Measurements from ENCODE around the gene ZFAND6. TPM values are rescaled to one million over a fixed set of nuclear protein-coding genes. Genes with fewer than 3 reads are reported as not detected.
"Not testable (repeated sequence)": the region's sequence is repeated elsewhere in the genome, so short reads cannot be mapped to it uniquely, and the experiment has no call there.

Gene ZFAND6
- total and polyA plus RNA-seq, 2 experiments from 2014 or later = 104 to 187 TPM

- H3K4me3 ChIP-seq = no peak overlapping the region
- no peak overlapping the region for H3K4me2 ChIP-seq
- WGBS (ENCODE audit: low lambda C conversion rate, missing lambda C conversion rate) = 92% methylated on average over 4 of the region's 4 CpGs
- peaks cover 11% of the 10 kb centered on the region for H3K4me1 ChIP-seq (ENCODE audit: insufficient read depth)
- peaks cover 93% of the 10 kb centered on the region for H3K79me2 ChIP-seq
- TF ChIP-seq EZH2 (IDR thresholded peaks at IDR 0.05; ENCODE audit: borderline replicate concordance) (no peak), CTCF (IDR thresholded peaks at IDR 0.05; ENCODE audit: poor library complexity) (no peak), EZH2phosphoT487 (IDR thresholded peaks at IDR 0.05; ENCODE audit: low read depth, severe bottlenecking, unreplicated experiment) (no peak)
- H2AFZ ChIP-seq = no peak overlapping the region
- no peaks in the 10 kb centered on the region for H3K9me2 ChIP-seq (replicated peaks; ENCODE audit: insufficient read depth)
- no peaks in the 10 kb centered on the region for H3K27me3 ChIP-seq
- H3K27ac ChIP-seq = no peak overlapping the region
- no peaks in the 10 kb centered on the region for H3K36me3 ChIP-seq (replicated peaks; ENCODE audit: insufficient read depth, low read depth)
- DNase-seq (ENCODE audit: low spot score) = no peak
- H4K20me1 ChIP-seq (ENCODE audit: insufficient read depth, poor library complexity, severe bottlenecking) = peaks cover 69% of the 10 kb centered on the region
- H3K9me3 ChIP-seq (ENCODE audit: low read depth) = no peaks in the 10 kb centered on the region
These were observed 36.0 kb downstream of the ZFAND6 start for GRCh38 chr15:80095511-80095910.

- Histone ChIP-seq H3K4me1 (ENCODE audit: insufficient read depth) (peaks cover 11% of the 10 kb centered on the region), H3K9me3 (ENCODE audit: low read depth) (no peaks in the 10 kb centered on the region), H3K4me2 (no peak overlapping the region), H3K27ac (no peak overlapping the region), H2AFZ (no peak overlapping the region), H3K4me3 (no peak overlapping the region), H3K79me2 (peaks cover 92% of the 10 kb centered on the region), H3K27me3 (no peaks in the 10 kb centered on the region), H4K20me1 (ENCODE audit: insufficient read depth, poor library complexity, severe bottlenecking) (peaks cover 70% of the 10 kb centered on the region), H3K9me2 (replicated peaks; ENCODE audit: insufficient read depth) (no peaks in the 10 kb centered on the region), H3K36me3 (replicated peaks; ENCODE audit: insufficient read depth, low read depth) (no peaks in the 10 kb centered on the region)
- TF ChIP-seq EZH2phosphoT487 (IDR thresholded peaks at IDR 0.05; ENCODE audit: low read depth, severe bottlenecking, unreplicated experiment) = no peak
- no peak for TF ChIP-seq CTCF (IDR thresholded peaks at IDR 0.05; ENCODE audit: poor library complexity)
- no peak for TF ChIP-seq EZH2 (IDR thresholded peaks at IDR 0.05; ENCODE audit: borderline replicate concordance)
- 69% methylated on average over 3 of the region's 3 CpGs for WGBS (ENCODE audit: low lambda C conversion rate, missing lambda C conversion rate)
- no peak for DNase-seq (ENCODE audit: low spot score)
These were observed 36.5 kb downstream of the ZFAND6 start for GRCh38 chr15:80095969-80096368.

- Histone ChIP-seq H4K20me1 (ENCODE audit: insufficient read depth, poor library complexity, severe bottlenecking) (peaks cover 62% of the 10 kb centered on the region), H3K27me3 (no peaks in the 10 kb centered on the region), H3K79me2 (peaks cover 89% of the 10 kb centered on the region), H3K36me3 (replicated peaks; ENCODE audit: insufficient read depth, low read depth) (no peaks in the 10 kb centered on the region), H3K27ac (no peak overlapping the region), H3K9me2 (replicated peaks; ENCODE audit: insufficient read depth) (no peaks in the 10 kb centered on the region), H3K9me3 (ENCODE audit: low read depth) (no peaks in the 10 kb centered on the region), H3K4me3 (no peak overlapping the region), H3K4me1 (ENCODE audit: insufficient read depth) (peaks cover 11% of the 10 kb centered on the region), H2AFZ (no peak overlapping the region), H3K4me2 (no peak overlapping the region)
- no peak for TF ChIP-seq CTCF (IDR thresholded peaks at IDR 0.05; ENCODE audit: poor library complexity)
- no peak for TF ChIP-seq EZH2 (IDR thresholded peaks at IDR 0.05; ENCODE audit: borderline replicate concordance)
- no peak for TF ChIP-seq EZH2phosphoT487 (IDR thresholded peaks at IDR 0.05; ENCODE audit: low read depth, severe bottlenecking, unreplicated experiment)
- DNase-seq (ENCODE audit: low spot score) = no peak
- WGBS (ENCODE audit: low lambda C conversion rate, missing lambda C conversion rate) = 89% methylated on average over 1 of the region's 1 CpG
These were observed 38.9 kb downstream of the ZFAND6 start for GRCh38 chr15:80098341-80098740.

GRCh38 chr15:80099241-80099640 is 39.8 kb downstream of the ZFAND6 start:
- Histone ChIP-seq H3K27ac (no peak overlapping the region), H4K20me1 (ENCODE audit: insufficient read depth, poor library complexity, severe bottlenecking) (peaks cover 60% of the 10 kb centered on the region), H3K4me3 (no peak overlapping the region), H3K9me2 (replicated peaks; ENCODE audit: insufficient read depth) (no peaks in the 10 kb centered on the region), H3K27me3 (no peaks in the 10 kb centered on the region), H2AFZ (no peak overlapping the region), H3K36me3 (replicated peaks; ENCODE audit: insufficient read depth, low read depth) (no peaks in the 10 kb centered on the region), H3K79me2 (peaks cover 93% of the 10 kb centered on the region), H3K9me3 (ENCODE audit: low read depth) (no peaks in the 10 kb centered on the region), H3K4me1 (ENCODE audit: insufficient read depth) (peaks cover 8% of the 10 kb centered on the region), H3K4me2 (no peak overlapping the region)
- DNase-seq (ENCODE audit: low spot score) = no peak
- no peak for TF ChIP-seq CTCF (IDR thresholded peaks at IDR 0.05; ENCODE audit: poor library complexity)
- no peak for TF ChIP-seq EZH2 (IDR thresholded peaks at IDR 0.05; ENCODE audit: borderline replicate concordance)
- WGBS (ENCODE audit: low lambda C conversion rate, missing lambda C conversion rate) = 73% methylated on average over 3 of the region's 3 CpGs

- Histone ChIP-seq H3K79me2 (peaks cover 93% of the 10 kb centered on the region), H4K20me1 (ENCODE audit: insufficient read depth, poor library complexity, severe bottlenecking) (peaks cover 56% of the 10 kb centered on the region)
- 98% methylated on average over 6 of the region's 6 CpGs for WGBS (ENCODE audit: low lambda C conversion rate, missing lambda C conversion rate)
These were observed 40.2 kb downstream of the ZFAND6 start for GRCh38 chr15:80099662-80100061.

More at GRCh38 chr15:80099662-80100061, 40.2 kb downstream of the ZFAND6 start:
- H2AFZ ChIP-seq; DNase-seq (ENCODE audit: low spot score); H3K9me2 ChIP-seq (replicated peaks; ENCODE audit: insufficient read depth); H3K27me3 ChIP-seq; H3K9me3 ChIP-seq (ENCODE audit: low read depth); H3K4me2 ChIP-seq; H3K27ac ChIP-seq; H3K4me1 ChIP-seq (ENCODE audit: insufficient read depth); H3K4me3 ChIP-seq; H3K36me3 ChIP-seq (replicated peaks; ENCODE audit: insufficient read depth, low read depth): not testable (repeated sequence)
